Activated CD4-positive, alpha-beta T cell treated with anti-CD3 and anti-CD28 coated beads, Interleukin-2, amount 10 ng/mL, durations not matched to agents 24 days and 14 days (primary cell): ENCODE data around the gene FKBP3. TPM values are rescaled to one million over a fixed set of nuclear protein-coding genes. Genes with fewer than 3 reads are reported as not detected.
A peak's percentile ranks its signal among the peaks of the same experiment; 100 is the strongest.
"Not testable (repeated sequence)": the region's sequence is repeated elsewhere in the genome, so short reads cannot be mapped to it uniquely, and the experiment has no call there.

ENCODE experiments used
- DNase-seq: peaks from one replicate; pipeline ENCODE4 v3.0.0; 2022
- H3K27ac Mint-ChIP-seq: one replicate; pipeline ENCODE4 v1.8.0; 2022; ENCODE audit warnings: mild to moderate bottlenecking, mixed read lengths
- H3K27me3 Mint-ChIP-seq: one replicate; pipeline ENCODE4 v1.8.0; 2022; ENCODE audit warnings: mixed read lengths
- H3K36me3 Mint-ChIP-seq: one replicate; pipeline ENCODE4 v1.8.0; 2022; ENCODE audit warnings: low read depth, mild to moderate bottlenecking, mixed read lengths
- H3K4me1 Mint-ChIP-seq: one replicate; pipeline ENCODE4 v1.8.0; 2021; ENCODE audit warnings: mixed read lengths
- H3K4me3 Mint-ChIP-seq: one replicate; pipeline ENCODE4 v1.8.0; 2022; ENCODE audit warnings: mild to moderate bottlenecking, moderate library complexity, mixed read lengths
- H3K9me3 Mint-ChIP-seq: one replicate; pipeline ENCODE4 v1.8.0; 2021; ENCODE audit warnings: mixed read lengths
- intact Hi-C: fragments of 100-400 bp; cut with micrococcal nuclease; formaldehyde crosslinking; loops from one replicate; pipeline ENCODE4 v1.15.1; 2023
- total RNA-seq: library from RNA; stranded (reverse); gene quantifications from 2 replicates; pipeline ENCODE4 v1.2.3, GENCODE V29; 2022

FKBP3 gene
- 62.4 and 65.4 TPM in 2 replicates for total RNA-seq

DNA sequence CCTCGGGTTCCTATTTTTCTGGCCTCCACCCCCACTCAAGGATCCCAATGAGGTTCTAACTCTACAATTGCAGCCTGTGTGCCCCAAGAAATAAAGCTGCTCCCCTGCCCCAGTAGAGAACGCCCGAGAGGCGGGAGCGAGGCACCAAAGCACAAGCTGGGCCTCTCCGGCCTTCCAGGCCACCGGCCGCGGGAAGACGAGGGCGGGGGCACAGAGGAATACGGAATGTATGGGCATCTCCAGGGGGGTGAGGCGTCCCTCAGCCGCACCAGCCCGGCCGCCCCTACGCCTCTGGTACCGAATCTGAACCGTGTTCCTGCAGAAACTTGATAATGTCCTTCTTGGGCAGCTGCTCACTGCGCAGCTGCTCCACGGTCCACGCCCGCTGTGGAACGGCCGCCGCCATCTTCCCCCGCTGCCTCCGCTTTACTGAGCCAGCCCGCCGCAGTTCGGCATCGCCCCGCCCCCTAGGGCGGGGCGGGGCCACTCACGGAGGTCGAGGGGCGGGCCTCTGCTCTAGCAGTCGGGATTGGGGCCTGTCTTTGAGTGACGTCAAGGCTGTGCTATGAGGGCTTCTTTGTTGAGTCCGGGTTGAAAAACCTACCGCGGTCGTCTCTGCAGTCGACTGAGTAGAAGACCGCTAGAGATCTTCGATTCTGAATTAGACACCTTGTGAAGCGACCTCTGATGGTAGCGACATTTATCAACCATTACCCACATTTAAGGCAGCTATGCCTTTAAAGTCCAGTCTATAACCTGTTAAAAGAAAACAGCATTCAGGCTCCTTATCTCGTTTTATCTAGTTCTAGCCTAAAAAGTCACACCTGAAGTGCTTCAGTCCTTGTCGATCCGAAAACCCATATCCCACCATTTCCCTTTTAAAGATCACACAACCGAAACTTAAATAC, at the start of gene FKBP3:
TSS of gene FKBP3 (minus strand) at position 431 of the 908 bp plus-strand sequence. CDS start at position 406, 25 bp downstream.
- peaks cover 30% of the 10 kb centered on the region for H3K4me1 Mint-ChIP-seq
- no peaks in the 10 kb centered on the region for H3K27me3 Mint-ChIP-seq
- peak within 1 kb of the TSS; percentile 98 for H3K4me3 Mint-ChIP-seq
- intact Hi-C loops, result loop anchor here (1.0 to 2.0 kb wide), 7 partner anchors 20 to 237 kb away; partner anchors contain the start of genes KLHL28 and PRPF39
- peaks cover 8% of the 10 kb centered on the region for H3K36me3 Mint-ChIP-seq
- peak within 1 kb of the TSS; percentile 96 for H3K27ac Mint-ChIP-seq
- H3K9me3 Mint-ChIP-seq, result no peaks in the 10 kb centered on the region
- peak; percentile 97 for DNase-seq

GRCh38 chr14:45181806-45182205, 47.5 kb upstream of the FKBP3 start:
- peaks cover 8% of the 10 kb centered on the region for H3K36me3 Mint-ChIP-seq
- no peak overlapping the region for H3K4me3 Mint-ChIP-seq
- no peak for DNase-seq
- intact Hi-C loops, result no loop called here
- no peak overlapping the region for H3K27ac Mint-ChIP-seq
- no peaks in the 10 kb centered on the region for H3K27me3 Mint-ChIP-seq
- H3K4me1 Mint-ChIP-seq, result no peaks in the 10 kb centered on the region
- no peaks in the 10 kb centered on the region for H3K9me3 Mint-ChIP-seq

DNA sequence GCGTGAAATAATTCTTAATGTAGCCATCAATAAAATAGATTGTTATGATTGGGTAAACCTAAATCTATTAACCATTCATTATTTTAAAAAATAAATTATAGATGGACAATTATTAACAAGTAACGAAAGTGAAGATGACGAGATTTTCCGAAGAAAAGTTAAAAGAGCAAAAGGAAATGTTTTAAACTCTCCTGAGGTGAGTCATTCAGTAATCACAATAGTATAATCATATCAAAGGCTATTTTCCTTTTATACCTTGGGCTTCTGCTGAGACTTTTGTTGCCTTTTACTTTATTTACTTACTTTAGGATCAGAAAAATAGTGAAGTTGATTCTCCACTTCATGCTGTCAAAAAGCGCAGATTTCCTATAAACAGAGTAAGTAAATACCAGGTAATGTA, 47.0 kb upstream of the FKBP3 start:
- H3K4me1 Mint-ChIP-seq, result no peaks in the 10 kb centered on the region
- no peak overlapping the region for H3K4me3 Mint-ChIP-seq
- H3K27ac Mint-ChIP-seq, result no peak overlapping the region
- no peak for DNase-seq
- no peaks in the 10 kb centered on the region for H3K9me3 Mint-ChIP-seq
- intact Hi-C loops, result no loop called here
- no peaks in the 10 kb centered on the region for H3K27me3 Mint-ChIP-seq
- H3K36me3 Mint-ChIP-seq, result peaks cover 3% of the 10 kb centered on the region

- H3K27ac Mint-ChIP-seq, result no peak overlapping the region
- no peak for DNase-seq
Measured at GRCh38 chr14:45177076-45177475, 42.8 kb upstream of the FKBP3 start.

GRCh38 chr14:45169906-45170305, 35.6 kb upstream of the FKBP3 start:
- Mint-ChIP-seq H3K27ac (no peak overlapping the region), H3K4me1 (no peaks in the 10 kb centered on the region), H3K9me3 (no peaks in the 10 kb centered on the region), H3K27me3 (no peaks in the 10 kb centered on the region), H3K36me3 (peaks cover 17% of the 10 kb centered on the region), H3K4me3 (no peak overlapping the region)
- intact Hi-C loops, result no loop called here
- DNase-seq, result no peak

More at GRCh38 chr14:45177076-45177475, 42.8 kb upstream of the FKBP3 start:
- H3K4me3 Mint-ChIP-seq, result no peak overlapping the region
- H3K27me3 Mint-ChIP-seq, result no peaks in the 10 kb centered on the region
- no peaks in the 10 kb centered on the region for H3K4me1 Mint-ChIP-seq
- intact Hi-C loops, result no loop called here
- no peaks in the 10 kb centered on the region for H3K9me3 Mint-ChIP-seq
- H3K36me3 Mint-ChIP-seq, result peaks cover 5% of the 10 kb centered on the region

GRCh38 chr14:45156067-45156466, 21.8 kb upstream of the FKBP3 start:
- Mint-ChIP-seq H3K27ac (no peak overlapping the region), H3K4me3 (no peak overlapping the region), H3K36me3 (peaks cover 4% of the 10 kb centered on the region), H3K27me3 (no peaks in the 10 kb centered on the region), H3K9me3 (no peaks in the 10 kb centered on the region), H3K4me1 (peaks cover 8% of the 10 kb centered on the region)
- intact Hi-C loops, result no loop called here
- no peak for DNase-seq

- H3K27ac Mint-ChIP-seq, result no peak overlapping the region
- DNase-seq, result no peak
- peaks cover under 1% of the 10 kb centered on the region for H3K4me1 Mint-ChIP-seq
- intact Hi-C loops, result no loop called here
- no peaks in the 10 kb centered on the region for H3K9me3 Mint-ChIP-seq
- no peak overlapping the region for H3K4me3 Mint-ChIP-seq
- no peaks in the 10 kb centered on the region for H3K27me3 Mint-ChIP-seq
- H3K36me3 Mint-ChIP-seq, result peaks cover 6% of the 10 kb centered on the region
Measured at GRCh38 chr14:45150386-45150890, 16.2 kb upstream of the FKBP3 start.

- intact Hi-C loops, result no loop called here
- Mint-ChIP-seq H3K4me1 (peaks cover 8% of the 10 kb centered on the region), H3K9me3 (no peaks in the 10 kb centered on the region), H3K27me3 (no peaks in the 10 kb centered on the region), H3K27ac (no peak overlapping the region), H3K36me3 (peaks cover 9% of the 10 kb centered on the region), H3K4me3 (no peak overlapping the region)
- DNase-seq, result no peak
Measured at GRCh38 chr14:45149602-45150001, 15.3 kb upstream of the FKBP3 start.

GRCh38 chr14:45145214-45145613, 10.9 kb upstream of the FKBP3 start:
- Mint-ChIP-seq H3K27me3 (no peaks in the 10 kb centered on the region), H3K9me3 (no peaks in the 10 kb centered on the region), H3K4me3 (no peak overlapping the region), H3K36me3 (peaks cover 14% of the 10 kb centered on the region), H3K27ac (no peak overlapping the region), H3K4me1 (peaks cover 17% of the 10 kb centered on the region)
- no peak for DNase-seq
- intact Hi-C loops, result no loop called here

DNA sequence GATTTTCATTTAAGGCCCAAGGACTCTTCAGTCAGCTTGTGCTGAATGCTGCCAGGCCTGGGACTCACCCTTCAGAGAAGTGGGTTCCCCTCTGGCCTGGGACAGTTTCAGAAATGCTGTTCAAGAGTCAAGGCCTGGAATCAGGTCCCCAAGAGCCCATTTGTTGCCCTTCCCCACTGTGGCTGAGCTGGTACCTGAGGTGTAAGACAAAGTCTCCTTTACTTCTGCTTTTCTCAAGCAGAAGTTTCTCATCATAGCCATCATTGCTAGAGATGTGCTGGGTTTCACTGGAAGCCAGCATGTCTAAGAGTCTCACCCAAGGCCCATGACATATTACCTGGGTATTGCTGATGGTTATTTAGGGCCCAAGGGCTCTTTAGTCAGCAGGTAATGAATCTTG, 10.4 kb upstream of the FKBP3 start:
- no peaks in the 10 kb centered on the region for H3K9me3 Mint-ChIP-seq
- intact Hi-C loops, result no loop called here
- no peak overlapping the region for H3K4me3 Mint-ChIP-seq
- H3K27ac Mint-ChIP-seq, result peak overlapping the region; percentile 45
- no peaks in the 10 kb centered on the region for H3K27me3 Mint-ChIP-seq
- peaks cover 19% of the 10 kb centered on the region for H3K4me1 Mint-ChIP-seq
- H3K36me3 Mint-ChIP-seq, result peaks cover 12% of the 10 kb centered on the region
- DNase-seq, result no peak

DNA sequence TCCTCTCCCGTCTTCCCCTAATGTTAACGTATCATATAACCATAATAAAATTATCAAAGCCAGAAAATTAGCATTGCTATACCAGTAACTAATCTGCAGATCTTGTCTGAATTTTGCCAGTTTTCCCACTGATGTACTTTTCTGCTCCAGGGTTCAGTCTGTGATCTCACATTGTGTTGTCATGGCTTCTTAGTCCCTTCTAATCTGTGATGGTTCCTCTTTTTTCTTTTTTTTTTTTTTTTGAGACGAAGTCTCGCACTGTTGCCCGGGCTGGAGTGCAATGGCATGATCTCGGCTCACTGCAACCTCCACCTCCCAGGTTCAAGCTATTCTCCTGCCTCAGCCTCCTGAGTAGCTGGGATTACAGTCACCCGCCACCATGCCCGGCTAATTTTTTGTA, 7.8 kb upstream of the FKBP3 start:
- H3K27me3 Mint-ChIP-seq, DNase-seq, H3K9me3 Mint-ChIP-seq, H3K4me3 Mint-ChIP-seq, H3K27ac Mint-ChIP-seq, intact Hi-C loops: not testable (repeated sequence)
- peaks cover 13% of the 10 kb centered on the region for H3K36me3 Mint-ChIP-seq
- peaks cover 36% of the 10 kb centered on the region for H3K4me1 Mint-ChIP-seq

- no peak overlapping the region for H3K4me3 Mint-ChIP-seq
- no peak overlapping the region for H3K27ac Mint-ChIP-seq
- H3K36me3 Mint-ChIP-seq, result peaks cover 13% of the 10 kb centered on the region
- H3K9me3 Mint-ChIP-seq, result no peaks in the 10 kb centered on the region
- DNase-seq, result no peak
- intact Hi-C loops, result no loop called here
- no peaks in the 10 kb centered on the region for H3K27me3 Mint-ChIP-seq
- peaks cover 37% of the 10 kb centered on the region for H3K4me1 Mint-ChIP-seq
Measured at GRCh38 chr14:45140661-45141187, 6.4 kb upstream of the FKBP3 start.

- peaks cover 9% of the 10 kb centered on the region for H3K36me3 Mint-ChIP-seq
- H3K4me3 Mint-ChIP-seq, result peak overlapping the region; percentile 98
- DNase-seq, result no peak
- intact Hi-C loops, result loop anchor here (5.0 kb wide), 1 partner anchor 224 kb away; no protein-coding TSS in a partner anchor
- no peaks in the 10 kb centered on the region for H3K27me3 Mint-ChIP-seq
- peak overlapping the region; percentile 96 for H3K27ac Mint-ChIP-seq
- H3K9me3 Mint-ChIP-seq, result no peaks in the 10 kb centered on the region
- peaks cover 31% of the 10 kb centered on the region for H3K4me1 Mint-ChIP-seq
Measured at GRCh38 chr14:45136399-45136798, 2.1 kb upstream of the FKBP3 start.
